ENCODE data around the gene ZNF697.

ZNF697 gene

GRCh38 chr1:119664067-119664466 lies 16.0 kb upstream of the ZNF697 start:
- DNase-seq (ENCODE audit: low read depth in 2 of 2): no peak

- DNase-seq (ENCODE audit: low read depth in 2 of 2): no peak
Measured at GRCh38 chr1:119662034-119662437, 14.0 kb upstream of the ZNF697 start.

GRCh38 chr1:119660253-119661083 lies 12.4 kb upstream of the ZNF697 start:
- DNase-seq (ENCODE audit: low read depth in 2 of 2): no peak

GRCh38 chr1:119659628-119660027 lies 11.6 kb upstream of the ZNF697 start:
- DNase-seq (ENCODE audit: low read depth in 2 of 2): no peak

- no peak for DNase-seq (ENCODE audit: low read depth in 2 of 2)
Measured at GRCh38 chr1:119656410-119656955, 8.4 kb upstream of the ZNF697 start.

- no peak for DNase-seq (ENCODE audit: low read depth in 2 of 2)
Measured at GRCh38 chr1:119655154-119655553, 7.1 kb upstream of the ZNF697 start.

- no peak for DNase-seq (ENCODE audit: low read depth in 2 of 2)
Measured at GRCh38 chr1:119653839-119654170, 5.7 kb upstream of the ZNF697 start.

- DNase-seq (ENCODE audit: low read depth in 2 of 2): no peak
Measured at GRCh38 chr1:119653135-119653838, 5.2 kb upstream of the ZNF697 start.

- DNase-seq (ENCODE audit: low read depth in 2 of 2): no peak
Measured at GRCh38 chr1:119652587-119652986, 4.5 kb upstream of the ZNF697 start.

- DNase-seq (ENCODE audit: low read depth in 2 of 2): no peak
Measured at GRCh38 chr1:119651641-119652040, 3.6 kb upstream of the ZNF697 start.

GRCh38 chr1:119651133-119651532 lies 3.1 kb upstream of the ZNF697 start:
- no peak for DNase-seq (ENCODE audit: low read depth in 2 of 2)

- no peak for DNase-seq (ENCODE audit: low read depth in 2 of 2)
Measured at GRCh38 chr1:119648620-119649004, 546 bp upstream of the ZNF697 start.

- no peak for DNase-seq (ENCODE audit: low read depth in 2 of 2)
Measured at GRCh38 chr1:119647228-119647733, 785 bp downstream of the ZNF697 start.

- DNase-seq (ENCODE audit: low read depth in 2 of 2): no peak
Measured at GRCh38 chr1:119646521-119647227, 1.4 kb downstream of the ZNF697 start.

GRCh38 chr1:119639109-119639508 lies 9.0 kb downstream of the ZNF697 start:
- DNase-seq (ENCODE audit: low read depth in 2 of 2): no peak

GRCh38 chr1:119637710-119638109 lies 10.4 kb downstream of the ZNF697 start:
- no peak for DNase-seq (ENCODE audit: low read depth in 2 of 2)

GRCh38 chr1:119636491-119637089 lies 11.5 kb downstream of the ZNF697 start:
- no peak for DNase-seq (ENCODE audit: low read depth in 2 of 2)

GRCh38 chr1:119635811-119636390 lies 12.2 kb downstream of the ZNF697 start:
- DNase-seq (ENCODE audit: low read depth in 2 of 2): no peak

GRCh38 chr1:119634016-119634415 lies 14.1 kb downstream of the ZNF697 start:
- no peak for DNase-seq (ENCODE audit: low read depth in 2 of 2)

GRCh38 chr1:119633575-119633974 lies 14.5 kb downstream of the ZNF697 start:
- DNase-seq (ENCODE audit: low read depth in 2 of 2): no peak

- no peak for DNase-seq (ENCODE audit: low read depth in 2 of 2)
Measured at GRCh38 chr1:119632841-119633240, 15.2 kb downstream of the ZNF697 start.
